HCT116 (cell line): ENCODE data around the gene FHOD3. TPM values are rescaled to one million over a fixed set of nuclear protein-coding genes. Genes with fewer than 3 reads are reported as not detected.

Source experiments
- ATAC-seq: fragments of 200-7000 bp; cut with Tn5 transposase; 2 replicates; pipeline ENCODE4 v1.9.1; 2020; ENCODE audit warnings: mild to moderate bottlenecking, moderate library complexity
- BruUV-seq: library from RNA; stranded (reverse); fragments of 400-500 nt; replicated peaks from 2 replicates; lab custom pipeline; 2021; lab: Mats Ljungman, UMichigan
- CTCF ChIA-PET: fragments of 300-600 bp; sonication (Branson Sonifier 250); formaldehyde crosslinking; loops from one replicate; lab custom pipeline; 2021; ENCODE audit warnings: antibody characterized with exemption; lab: Charles Lee
- POLR2A ChIA-PET: fragments of 300-600, 350-600 bp; sonication (Branson Sonifier 250); formaldehyde crosslinking; loops from one replicate; lab custom pipeline; 2021; ENCODE audit warnings: antibody characterized with exemption; lab: Charles Lee
- RAD21 ChIA-PET, 2 experiments: fragments of 300-600 bp; sonication (Branson Sonifier 250); formaldehyde crosslinking; loops; one replicate each; lab custom pipeline; 2023; ENCODE audit warnings: low total read pairs in 2 of 2; ENCODE audit not compliant: uncharacterized antibody in 2 of 2, unreplicated experiment in 2 of 2, low non-redundant PET in 1 of 2; lab: Charles Lee
- DNase-seq: peaks from one replicate; pipeline ENCODE4 v3.0.0-alpha.2; 2010; ENCODE audit warnings: low read depth, low spot score
- H2AFZ ChIP-seq: fragments of 200-600 bp; shearing (Covaris generic), sonication (generic); 2 replicates; pipeline ENCODE4 v1.6.1; 2017; ENCODE audit warnings: low read depth, mixed run types, mixed read lengths, antibody characterized with exemption, low read length; ENCODE audit not compliant: poor library complexity, severe bottlenecking
- H3K27ac ChIP-seq: 2 replicates; pipeline ENCODE4 v1.5.1; 2012; ENCODE audit warnings: low read depth, low read length
- H3K27me3 ChIP-seq: fragments of 200-600 bp; sonication (generic); 2 replicates; pipeline ENCODE4 v1.6.1; 2016; ENCODE audit warnings: mixed run types, low read length, mixed read lengths; ENCODE audit not compliant: insufficient read depth
- H3K36me3 ChIP-seq, 2 experiments: fragments of 200-500 bp in 1 of 2; fragments of 200-600 bp in 1 of 2; sonication (Bioruptor generic) in 1 of 2; sonication (generic) in 1 of 2; 2 replicates each; pipeline versions ENCODE4 v1.5.1 to v1.6.1; 2014 to 2016; ENCODE audit warnings: low read length in 2 of 2, inconsistent platforms in 1 of 2, mixed read lengths in 1 of 2, mixed run types in 1 of 2; ENCODE audit not compliant: insufficient read depth in 2 of 2, control insufficient read depth in 1 of 2
- H3K4me1 ChIP-seq, 2 experiments: fragments of 200-600 bp in 1 of 2; sonication (generic) in 1 of 2; 2 replicates each; pipeline versions ENCODE4 v1.5.1 to v1.6.1; 2012 to 2017; ENCODE audit warnings: low read length in 2 of 2, inconsistent platforms in 1 of 2, mild to moderate bottlenecking in 1 of 2, mixed read lengths in 1 of 2, mixed run types in 1 of 2, moderate library complexity in 1 of 2; ENCODE audit not compliant: insufficient read depth in 2 of 2, control insufficient read depth in 1 of 2
- H3K4me2 ChIP-seq: fragments of 200-600 bp; sonication (generic); 2 replicates; pipeline ENCODE4 v1.6.1; 2017; ENCODE audit warnings: mixed run types, low read length, mixed read lengths
- H3K4me3 ChIP-seq, 2 experiments: fragments of 200-600 bp in 1 of 2; sonication (generic) in 1 of 2; replicated peaks in 1 of 2; 2 replicates each; pipeline ENCODE4 v1.5.1; 2011 to 2016; ENCODE audit warnings: low read length in 2 of 2, control low read depth in 1 of 2, low read depth in 1 of 2, mild to moderate bottlenecking in 1 of 2, mixed read lengths in 1 of 2, mixed run types in 1 of 2
- H3K79me2 ChIP-seq: fragments of 200-600 bp; sonication (generic); 2 replicates; pipeline ENCODE4 v1.6.1; 2017; ENCODE audit warnings: mild to moderate bottlenecking, mixed run types, low read length, moderate library complexity, mixed read lengths; ENCODE audit not compliant: insufficient read depth
- H3K9ac ChIP-seq: fragments of 200-600 bp; sonication (generic); 2 replicates; pipeline ENCODE4 v1.6.1; 2016; ENCODE audit warnings: low read length, mixed read lengths
- H3K9me2 ChIP-seq: fragments of 200-600 bp; sonication (generic), shearing (Covaris generic); 2 replicates; pipeline ENCODE4 v1.6.1; 2017; ENCODE audit warnings: mixed run types, mild to moderate bottlenecking, moderate library complexity; ENCODE audit not compliant: insufficient read depth
- H3K9me3 ChIP-seq, 2 experiments: fragments of 200-500 bp in 1 of 2; fragments of 200-600 bp in 1 of 2; sonication (Bioruptor generic) in 1 of 2; sonication (generic) in 1 of 2; 2 replicates each; pipeline ENCODE4 v1.6.1; 2014 to 2017; ENCODE audit warnings: low read length in 2 of 2, mixed read lengths in 2 of 2, inconsistent platforms in 1 of 2, low read depth in 1 of 2, mild to moderate bottlenecking in 1 of 2, mixed run types in 1 of 2, moderate library complexity in 1 of 2; ENCODE audit not compliant: control insufficient read depth in 1 of 2, insufficient read depth in 1 of 2
- H4K20me1 ChIP-seq: fragments of 200-600 bp; sonication (generic), shearing (Covaris generic); 2 replicates; pipeline ENCODE4 v1.6.1; 2017; ENCODE audit warnings: mixed run types, mild to moderate bottlenecking, moderate library complexity; ENCODE audit not compliant: insufficient read depth
- ELF1 ChIP-seq: IDR thresholded peaks from 2 replicates; pipeline ENCODE4 v1.6.1; 2012; ENCODE audit warnings: low read depth, borderline replicate concordance
- JUND ChIP-seq: IDR thresholded peaks from 2 replicates; pipeline ENCODE4 v1.6.1; 2012
- REST ChIP-seq: IDR thresholded peaks from 2 replicates; pipeline ENCODE4 v1.6.1; 2012; ENCODE audit warnings: low read depth
- SIN3A ChIP-seq: IDR thresholded peaks from 2 replicates; pipeline ENCODE4 v1.6.1; 2012; ENCODE audit warnings: low read depth
- SP1 ChIP-seq: IDR thresholded peaks from 2 replicates; pipeline ENCODE4 v1.6.1; 2012; ENCODE audit warnings: low read depth
- SRF ChIP-seq: IDR thresholded peaks from 2 replicates; pipeline ENCODE4 v1.6.1; 2012; ENCODE audit warnings: low read depth
- YY1 ChIP-seq: IDR thresholded peaks from 2 replicates; pipeline ENCODE4 v1.6.1; 2011; ENCODE audit warnings: low read length, low read depth, moderate library complexity, mild to moderate bottlenecking; ENCODE audit not compliant: insufficient replicate concordance; ENCODE audit errors: extremely low read depth
- ZFX ChIP-seq: fragments of 450-650 bp; IDR thresholded peaks from 2 replicates; pipeline ENCODE4 v1.6.1; 2017
- intact Hi-C: fragments of 100-400 bp; cut with micrococcal nuclease; formaldehyde crosslinking; loops from 2 replicates; pipeline ENCODE4 v1.10.0; 2022
- total RNA-seq: library from RNA; stranded (reverse); gene quantifications from one replicate; pipeline ENCODE4 v1.2.1, GENCODE V29; 2021; ENCODE audit not compliant: unreplicated experiment
- TF ChIP-seq, protein P1 (sequence below): IDR thresholded peaks from 2 replicates; pipeline ENCODE4 v1.6.1; 2011; ENCODE audit warnings: mild to moderate bottlenecking, low read length, moderate library complexity; ENCODE audit not compliant: insufficient replicate concordance; ENCODE audit errors: extremely low read depth

The FHOD3 gene
- total RNA-seq, 1 experiment from 2014 or later, result 4.0 TPM

DNA sequence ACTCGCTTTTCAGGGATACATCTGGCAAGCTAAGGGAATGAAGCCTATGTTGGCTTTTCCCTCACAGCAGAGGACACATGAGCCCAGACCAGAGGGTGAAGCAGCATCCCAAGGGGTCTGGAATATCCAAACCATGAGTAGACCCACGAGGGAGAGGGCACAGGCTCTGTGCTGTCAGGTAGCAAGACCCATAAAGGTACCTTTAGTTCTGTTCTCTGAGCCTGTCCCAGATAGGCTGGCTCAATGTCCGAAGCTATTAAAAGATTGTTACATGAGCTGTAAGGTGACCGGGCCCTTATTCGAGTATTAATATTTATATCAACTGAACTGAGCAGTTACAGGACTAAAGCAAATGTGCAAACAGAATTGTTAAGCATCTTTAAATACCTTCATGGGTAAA lies 479.1 kb downstream of the FHOD3 start:
- Histone ChIP-seq H3K9ac (no peak overlapping the region), H3K9me2 (no peaks in the 10 kb centered on the region), H3K27me3 (no peaks in the 10 kb centered on the region), H3K79me2 (no peaks in the 10 kb centered on the region), H3K4me2 (no peak overlapping the region), H3K27ac (no peak overlapping the region), H3K4me3 (no peak overlapping the region), H2AFZ (no peak overlapping the region), H3K4me1 (no peaks in the 10 kb centered on the region), H4K20me1 (no peaks in the 10 kb centered on the region), H3K9me3 (no peaks in the 10 kb centered on the region), H3K36me3 (peaks cover 0 to 2% of the 10 kb centered on the region in 2 experiments; a peak in 1 of 4 replicates)
- ATAC-seq (no peak), DNase-seq (no peak)
- no TSS peak for BruUV-seq
- intact Hi-C loops, result no loop called here
- RAD21 ChIA-PET, result no interaction called here
- CTCF ChIA-PET, result no interaction called here
- POLR2A ChIA-PET, result no interaction called here
- TF ChIP-seq ELF1 (no peak), ZFX (no peak), SRF (no peak), JUND (no peak), SP1 (no peak), REST (no peak), YY1 (no peak), SIN3A (no peak)
- TF ChIP-seq, protein P1, sequence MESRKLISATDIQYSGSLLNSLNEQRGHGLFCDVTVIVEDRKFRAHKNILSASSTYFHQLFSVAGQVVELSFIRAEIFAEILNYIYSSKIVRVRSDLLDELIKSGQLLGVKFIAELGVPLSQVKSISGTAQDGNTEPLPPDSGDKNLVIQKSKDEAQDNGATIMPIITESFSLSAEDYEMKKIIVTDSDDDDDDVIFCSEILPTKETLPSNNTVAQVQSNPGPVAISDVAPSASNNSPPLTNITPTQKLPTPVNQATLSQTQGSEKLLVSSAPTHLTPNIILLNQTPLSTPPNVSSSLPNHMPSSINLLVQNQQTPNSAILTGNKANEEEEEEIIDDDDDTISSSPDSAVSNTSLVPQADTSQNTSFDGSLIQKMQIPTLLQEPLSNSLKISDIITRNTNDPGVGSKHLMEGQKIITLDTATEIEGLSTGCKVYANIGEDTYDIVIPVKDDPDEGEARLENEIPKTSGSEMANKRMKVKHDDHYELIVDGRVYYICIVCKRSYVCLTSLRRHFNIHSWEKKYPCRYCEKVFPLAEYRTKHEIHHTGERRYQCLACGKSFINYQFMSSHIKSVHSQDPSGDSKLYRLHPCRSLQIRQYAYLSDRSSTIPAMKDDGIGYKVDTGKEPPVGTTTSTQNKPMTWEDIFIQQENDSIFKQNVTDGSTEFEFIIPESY, result no peak
